B cell (primary cell): ENCODE measurements around the gene EPHB6. TPM values are rescaled to one million over a fixed set of nuclear protein-coding genes. Genes with fewer than 3 reads are reported as not detected.

ENCODE experiments used
- ATAC-seq: fragments of 200-7000 bp; cut with Tn5 transposase; one replicate; pipeline ENCODE4 v1.10.0; 2021; ENCODE audit warnings: low read depth, mild to moderate bottlenecking, moderate number of reproducible peaks, moderate library complexity
- CTCF ChIA-PET: fragments of 350-600 bp; sonication (Branson Sonifier 250); formaldehyde crosslinking; loops from one replicate; lab custom pipeline; 2021; ENCODE audit warnings: antibody characterized with exemption, inconsistent platforms; lab: Charles Lee
- POLR2A ChIA-PET: fragments of 350-600 bp; sonication (Branson Sonifier 250); formaldehyde crosslinking; loops from one replicate; lab custom pipeline; 2021; ENCODE audit warnings: antibody characterized with exemption; lab: Charles Lee
- DNase-seq: peaks from one replicate; pipeline ENCODE4 v3.0.0; 2013
- H2AFZ ChIP-seq: 2 replicates; pipeline ENCODE4 v1.6.1; 2012; ENCODE audit warnings: mild to moderate bottlenecking, low read depth, low read length; ENCODE audit not compliant: insufficient read depth, poor library complexity, severe bottlenecking
- H3K27ac ChIP-seq, 2 donors: 1 replicate in 1 of 2; 2 replicates in 1 of 2; pipeline ENCODE4 v1.5.1; 2012 to 2013; ENCODE audit warnings: low read length in 2 of 2, mild to moderate bottlenecking in 2 of 2, moderate library complexity in 1 of 2
- H3K27me3 ChIP-seq, 4 experiments: fragments of 200-600 bp in 1 of 4; sonication (generic) in 1 of 4; replicated peaks in 1 of 4; 1 replicate in 2 of 4; 2 replicates in 2 of 4; pipeline versions ENCODE4 v1.6.1 to v1.7.0; 2013 to 2016; ENCODE audit warnings: low read length in 3 of 4, mild to moderate bottlenecking in 2 of 4, mixed read lengths in 1 of 4, moderate library complexity in 1 of 4; ENCODE audit not compliant: insufficient read depth in 4 of 4, control insufficient read depth in 3 of 4; ENCODE audit errors: control extremely low read depth in 1 of 4
- H3K36me3 ChIP-seq, 2 experiments: replicated peaks in 1 of 2; 1 replicate in 1 of 2; 2 replicates in 1 of 2; pipeline versions ENCODE4 v1.6.1 to v1.7.1; 2013; ENCODE audit warnings: low read length in 1 of 2; ENCODE audit not compliant: insufficient read depth in 2 of 2, control insufficient read depth in 1 of 2; ENCODE audit errors: control extremely low read depth in 1 of 2, extremely low read depth in 1 of 2
- H3K4me1 ChIP-seq, 2 donors: fragments of 200-600 bp in 1 of 2; sonication (generic) in 1 of 2; 1 replicate in 1 of 2; 2 replicates in 1 of 2; pipeline versions ENCODE4 v1.5.1 to v1.6.1; 2013 to 2017; ENCODE audit warnings: low read length in 2 of 2; ENCODE audit not compliant: control insufficient read depth in 2 of 2, insufficient read depth in 2 of 2
- H3K4me2 ChIP-seq: replicated peaks from 2 replicates; pipeline ENCODE3; 2012; ENCODE audit warnings: mild to moderate bottlenecking, low read depth, low read length; ENCODE audit not compliant: poor library complexity, severe bottlenecking
- H3K4me3 ChIP-seq, 5 experiments: fragments of 200-600 bp in 1 of 5; sonication (generic) in 1 of 5; 1 replicate in 3 of 5; 2 replicates in 2 of 5; pipeline versions ENCODE4 v1.5.1 to v1.7.0; 2011 to 2016; ENCODE audit warnings: low read length in 4 of 5, mild to moderate bottlenecking in 4 of 5, low read depth in 2 of 5, control low read depth in 1 of 5, moderate library complexity in 1 of 5; ENCODE audit not compliant: insufficient read depth in 1 of 5; ENCODE audit errors: control extremely low read depth in 1 of 5, extremely low read depth in 1 of 5
- H3K79me2 ChIP-seq: fragments of 200-600 bp; sonication (generic); one replicate; pipeline ENCODE4 v1.6.0; 2016; ENCODE audit warnings: low read length; ENCODE audit not compliant: control insufficient read depth, insufficient read depth
- H3K9ac ChIP-seq: fragments of 200-600 bp; sonication (generic); 2 replicates; pipeline ENCODE4 v1.6.1; 2017; ENCODE audit warnings: mild to moderate bottlenecking, low read length, moderate library complexity
- H3K9me3 ChIP-seq, 3 donors: one replicate each; pipeline versions ENCODE4 v1.6.1 to v1.7.1; 2013; ENCODE audit warnings: low read length in 2 of 3; ENCODE audit not compliant: control insufficient read depth in 2 of 3, insufficient read depth in 1 of 3; ENCODE audit errors: control extremely low read depth in 1 of 3
- H4K20me1 ChIP-seq: 2 replicates; pipeline ENCODE4 v1.6.0; 2012; ENCODE audit warnings: mild to moderate bottlenecking, low read length; ENCODE audit not compliant: insufficient read depth, control insufficient read depth, poor library complexity, severe bottlenecking
- H3K27ac Mint-ChIP-seq: one replicate; pipeline ENCODE4 v1.8.0; 2021; ENCODE audit warnings: mixed read lengths
- H3K27me3 Mint-ChIP-seq: one replicate; pipeline ENCODE4 v1.8.0; 2021; ENCODE audit warnings: mixed read lengths
- H3K4me1 Mint-ChIP-seq: one replicate; pipeline ENCODE4 v1.8.0; 2021; ENCODE audit warnings: mixed read lengths
- H3K4me3 Mint-ChIP-seq: one replicate; pipeline ENCODE4 v1.8.0; 2021; ENCODE audit warnings: mixed read lengths
- H3K9me3 Mint-ChIP-seq: one replicate; pipeline ENCODE4 v1.8.0; 2022; ENCODE audit warnings: mixed read lengths; ENCODE audit not compliant: insufficient read depth
- EZH2 ChIP-seq: IDR thresholded peaks from 2 replicates; pipeline ENCODE4 v1.6.1; 2012; ENCODE audit warnings: borderline replicate concordance, low read depth, mild to moderate bottlenecking, moderate library complexity, low read length; ENCODE audit not compliant: insufficient read depth, poor library complexity, severe bottlenecking
- WGBS: methylation state at CpG from one replicate; pipeline ENCODE4 v1.1.5; 2013; ENCODE audit warnings: missing lambda C conversion rate; ENCODE audit not compliant: insufficient coverage; 5-methylcytosine and 5-hydroxymethylcytosine counted together
- intact Hi-C: fragments of 100-400 bp; cut with micrococcal nuclease; formaldehyde crosslinking; loops from one replicate; pipeline ENCODE4 v1.10.0; 2022
- polyA plus RNA-seq: library from polyadenylated mRNA; depleted of rRNA; stranded (reverse); fragments of >200 nt; gene quantifications from 2 replicates; pipeline ENCODE4 v1.2.3, GENCODE V29; 2012
- total RNA-seq, 2 donors: library from RNA; stranded (reverse); fragments of 120-200 nt in 1 of 2; gene quantifications; 1 replicate in 1 of 2; 2 replicates in 1 of 2; pipeline versions ENCODE4 v1.2.3 to v1.2.4, GENCODE V29; 2013 to 2022
- TF ChIP-seq, protein P1 (sequence below): fragments of 200-600 bp; IDR thresholded peaks from one replicate; pipeline ENCODE4 v1.8.0; 2022; ENCODE audit warnings: antibody characterized with exemption, mild to moderate bottlenecking

Gene EPHB6
- total and polyA plus RNA-seq, 2 donors (not counting 1 experiment from before 2014, with no cell fraction given): 65.3 to 69.6 TPM

DNA sequence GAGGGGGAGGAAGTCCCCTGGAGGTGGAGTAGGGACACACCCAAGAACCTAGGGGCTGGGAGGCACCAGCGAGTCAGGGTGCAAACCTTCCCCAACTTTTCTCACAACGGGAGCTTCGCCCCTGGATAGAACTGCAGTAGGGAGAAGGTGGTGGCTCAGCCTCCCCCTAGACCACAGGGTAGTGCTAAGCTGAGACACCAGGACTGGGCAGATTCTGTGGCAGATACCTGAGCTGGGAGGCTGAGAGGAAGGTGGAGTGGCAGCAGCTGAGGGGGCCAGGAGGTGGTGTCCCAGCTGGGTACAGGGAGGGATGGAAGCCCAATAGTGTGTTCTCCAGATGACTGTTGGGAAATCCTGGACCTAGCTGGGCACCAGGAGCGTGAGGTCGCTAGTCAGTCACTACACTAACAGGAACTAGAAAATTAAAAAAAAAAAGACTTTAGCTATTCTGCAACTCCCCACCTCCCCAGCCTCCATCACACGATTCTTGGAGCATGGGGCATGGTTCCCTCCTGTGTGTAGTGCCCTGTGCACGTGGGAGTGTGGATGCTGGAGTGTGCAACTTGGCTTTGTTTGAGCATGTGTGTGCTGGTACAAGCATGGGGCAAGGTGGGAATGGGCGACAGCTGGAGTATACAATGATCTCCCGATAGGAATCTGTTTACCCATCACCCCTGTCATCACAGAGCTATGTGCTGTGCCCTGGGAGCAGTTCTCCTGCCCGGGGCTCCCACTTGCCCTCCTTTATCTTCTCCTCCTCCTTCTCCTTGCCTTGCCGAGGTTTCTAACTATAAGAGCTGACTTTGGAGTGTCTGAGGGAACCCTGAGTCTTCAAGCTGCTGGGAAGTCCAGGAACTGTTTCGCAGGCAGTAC is 39.5 kb downstream of the EPHB6 start:
- POLR2A ChIA-PET: no interaction called here
- no peaks in the 10 kb centered on the region for H4K20me1 ChIP-seq
- H3K27ac ChIP-seq: no peak overlapping the region
- H3K9me3 Mint-ChIP-seq: no peaks in the 10 kb centered on the region
- no peak overlapping the region for H3K4me2 ChIP-seq
- H3K27me3 Mint-ChIP-seq: peaks cover 36% of the 10 kb centered on the region
- no peak overlapping the region for H3K27ac Mint-ChIP-seq
- H3K9me3 ChIP-seq: no peaks in the 10 kb centered on the region
- no peaks in the 10 kb centered on the region for H3K79me2 ChIP-seq
- no peak overlapping the region for H3K9ac ChIP-seq
- H3K4me1 Mint-ChIP-seq: no peaks in the 10 kb centered on the region
- no peak overlapping the region for H3K4me3 ChIP-seq
- 90% methylated on average over 4 of the region's 12 CpGs for WGBS
- H3K27me3 ChIP-seq: peaks cover 0 to 3% (median 1%) of the 10 kb centered on the region in 4 experiments
- H2AFZ ChIP-seq: no peak overlapping the region
- no peak overlapping the region for H3K4me3 Mint-ChIP-seq
- H3K36me3 ChIP-seq: no peaks in the 10 kb centered on the region
- CTCF ChIA-PET: interaction anchor here (1.4 to 2.1 kb wide), 3 partner anchors 14 to 113 kb away, joined by 4 to 14 read pairs (median 6); no protein-coding TSS in a partner anchor
- intact Hi-C loops: no loop called here
- ATAC-seq (no peak), DNase-seq (no peak)
- TF ChIP-seq, protein P1, sequence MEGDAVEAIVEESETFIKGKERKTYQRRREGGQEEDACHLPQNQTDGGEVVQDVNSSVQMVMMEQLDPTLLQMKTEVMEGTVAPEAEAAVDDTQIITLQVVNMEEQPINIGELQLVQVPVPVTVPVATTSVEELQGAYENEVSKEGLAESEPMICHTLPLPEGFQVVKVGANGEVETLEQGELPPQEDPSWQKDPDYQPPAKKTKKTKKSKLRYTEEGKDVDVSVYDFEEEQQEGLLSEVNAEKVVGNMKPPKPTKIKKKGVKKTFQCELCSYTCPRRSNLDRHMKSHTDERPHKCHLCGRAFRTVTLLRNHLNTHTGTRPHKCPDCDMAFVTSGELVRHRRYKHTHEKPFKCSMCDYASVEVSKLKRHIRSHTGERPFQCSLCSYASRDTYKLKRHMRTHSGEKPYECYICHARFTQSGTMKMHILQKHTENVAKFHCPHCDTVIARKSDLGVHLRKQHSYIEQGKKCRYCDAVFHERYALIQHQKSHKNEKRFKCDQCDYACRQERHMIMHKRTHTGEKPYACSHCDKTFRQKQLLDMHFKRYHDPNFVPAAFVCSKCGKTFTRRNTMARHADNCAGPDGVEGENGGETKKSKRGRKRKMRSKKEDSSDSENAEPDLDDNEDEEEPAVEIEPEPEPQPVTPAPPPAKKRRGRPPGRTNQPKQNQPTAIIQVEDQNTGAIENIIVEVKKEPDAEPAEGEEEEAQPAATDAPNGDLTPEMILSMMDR: no peak
- TF ChIP-seq EZH2: no peak
- H3K4me1 ChIP-seq: no peaks in the 10 kb centered on the region
